ENCODE data around the gene IFI30.

IFI30 gene

GRCh38 chr19:18225702-18226468 lies 52.3 kb downstream of the IFI30 start, which contains the start of gene PDE4C:
Gene PDE4C, minus strand, starts transcription at chr19:18226438. Its CDS starts 23 bp downstream, at chr19:18226415.
- no peak for DNase-seq

- DNase-seq = no peak
These were observed 53.6 kb downstream of the IFI30 start for GRCh38 chr19:18226956-18227780.
